WTC11 (cell line): Measurements from ENCODE around the gene AIFM2. TPM values are rescaled to one million over a fixed set of nuclear protein-coding genes. Genes with fewer than 3 reads are reported as not detected.

ENCODE experiments used
- ATAC-seq: fragments of 200-7000 bp; cut with Tn5 transposase; 2 replicates; pipeline ENCODE4 v1.10.0; 2021; ENCODE audit warnings: mild to moderate bottlenecking, moderate library complexity
- CTCF ChIA-PET: fragments of 300-600 bp; sonication (Branson Sonifier 250); formaldehyde crosslinking; loops from one replicate; lab custom pipeline; 2021; ENCODE audit warnings: antibody characterized with exemption; lab: Charles Lee
- POLR2A ChIA-PET: fragments of 350-600 bp; sonication (Branson Sonifier 250); formaldehyde crosslinking; loops from one replicate; lab custom pipeline; 2021; ENCODE audit warnings: antibody characterized with exemption; lab: Charles Lee
- DNase-seq: peaks from one replicate; pipeline ENCODE4 v3.0.0; 2021; ENCODE audit warnings: low spot score
- H3K27ac Mint-ChIP-seq: 2 replicates; pipeline ENCODE4 v1.8.0; 2021; ENCODE audit warnings: mixed read lengths
- H3K27me3 Mint-ChIP-seq: 2 replicates; pipeline ENCODE4 v1.8.0; 2021; ENCODE audit warnings: low read depth, mild to moderate bottlenecking, moderate library complexity, mixed read lengths
- H3K36me3 Mint-ChIP-seq: 2 replicates; pipeline ENCODE4 v1.8.0; 2021; ENCODE audit warnings: mixed read lengths
- H3K4me1 Mint-ChIP-seq: 2 replicates; pipeline ENCODE4 v1.8.0; 2022; ENCODE audit warnings: mixed read lengths
- H3K4me3 Mint-ChIP-seq: 2 replicates; pipeline ENCODE4 v1.8.0; 2021; ENCODE audit warnings: mild to moderate bottlenecking, moderate library complexity, mixed read lengths
- H3K9me3 Mint-ChIP-seq: 2 replicates; pipeline ENCODE4 v1.8.0; 2021; ENCODE audit warnings: mixed read lengths
- ARID4B ChIP-seq: sonication (generic); formaldehyde crosslinking; IDR thresholded peaks from 2 replicates; pipeline ENCODE4 v1.8.0; 2023; ENCODE audit warnings: missing genetic modification reagents, mild to moderate bottlenecking, borderline replicate concordance
- ATF3 ChIP-seq: sonication (generic); formaldehyde crosslinking; conservative IDR thresholded peaks from 2 replicates; pipeline ENCODE4 v1.8.1; 2022; ENCODE audit warnings: mild to moderate bottlenecking, missing genetic modification reagents
- E2F5 ChIP-seq: sonication (generic); formaldehyde crosslinking; IDR thresholded peaks from 2 replicates; pipeline ENCODE4 v1.8.1; 2022; ENCODE audit warnings: mild to moderate bottlenecking, moderate library complexity, missing genetic modification reagents
- ESRRA ChIP-seq: sonication (generic); formaldehyde crosslinking; IDR thresholded peaks from 2 replicates; pipeline ENCODE4 v1.8.1; 2022; ENCODE audit warnings: mild to moderate bottlenecking, missing genetic modification reagents, borderline replicate concordance
- FOXK1 ChIP-seq: sonication (generic); formaldehyde crosslinking; IDR thresholded peaks from 2 replicates; pipeline ENCODE4 v1.8.0; 2022; ENCODE audit warnings: mild to moderate bottlenecking, moderate library complexity, missing genetic modification reagents
- GRHL2 ChIP-seq: fragments of 250-450 bp; sonication (Bioruptor Pico); IDR thresholded peaks from 2 replicates; pipeline ENCODE4 v1.8.0; 2022; ENCODE audit warnings: mild to moderate bottlenecking, moderate library complexity; ENCODE audit not compliant: insufficient replicate concordance, severe bottlenecking
- HMGA2 ChIP-seq: fragments of 250-450 bp; sonication (Bioruptor Pico); IDR thresholded peaks from 2 replicates; pipeline ENCODE4 v1.4.0; 2021; ENCODE audit warnings: mild to moderate bottlenecking, moderate library complexity
- MYBL2 ChIP-seq: sonication (generic); formaldehyde crosslinking; IDR thresholded peaks from 2 replicates; pipeline ENCODE4 v1.8.1; 2023; ENCODE audit warnings: mild to moderate bottlenecking, moderate library complexity, missing genetic modification reagents
- NFE2L1 ChIP-seq: sonication (generic); formaldehyde crosslinking; IDR thresholded peaks from 2 replicates; pipeline ENCODE4 v1.8.1; 2023; ENCODE audit warnings: missing genetic modification reagents
- NFYB ChIP-seq: sonication (generic); formaldehyde crosslinking; conservative IDR thresholded peaks from 2 replicates; pipeline ENCODE4 v1.8.0; 2022; ENCODE audit warnings: low read depth, missing genetic modification reagents
- NR3C1 ChIP-seq: sonication (generic); formaldehyde crosslinking; conservative IDR thresholded peaks from 2 replicates; pipeline ENCODE4 v1.8.1; 2023; ENCODE audit warnings: low read depth, mild to moderate bottlenecking, missing genetic modification reagents
- RORB ChIP-seq: fragments of 250-450 bp; sonication (Bioruptor Pico); IDR thresholded peaks from 2 replicates; pipeline ENCODE4 v1.9.0; 2021; ENCODE audit warnings: mild to moderate bottlenecking
- SMAD3 ChIP-seq: sonication (generic); formaldehyde crosslinking; IDR thresholded peaks from 2 replicates; pipeline ENCODE4 v1.8.0; 2022; ENCODE audit warnings: missing genetic modification reagents, mild to moderate bottlenecking, borderline replicate concordance
- TP53 ChIP-seq: sonication (generic); formaldehyde crosslinking; IDR thresholded peaks from 2 replicates; pipeline ENCODE4 v1.8.1; 2023; ENCODE audit warnings: mild to moderate bottlenecking, missing genetic modification reagents
- ZBTB21 ChIP-seq: sonication (generic); formaldehyde crosslinking; IDR thresholded peaks from 2 replicates; pipeline ENCODE4 v1.8.1; 2023; ENCODE audit warnings: mild to moderate bottlenecking, missing genetic modification reagents, borderline replicate concordance
- ZNF121 ChIP-seq: sonication (generic); formaldehyde crosslinking; IDR thresholded peaks from 2 replicates; pipeline ENCODE4 v1.8.0; 2023; ENCODE audit warnings: missing genetic modification reagents
- ZNF263 ChIP-seq: sonication (generic); formaldehyde crosslinking; IDR thresholded peaks from 2 replicates; pipeline ENCODE4 v1.8.1; 2022; ENCODE audit warnings: low read depth, mild to moderate bottlenecking, moderate library complexity, missing genetic modification reagents
- ZNF396 ChIP-seq: fragments of 250-450 bp; sonication (Bioruptor Pico); IDR thresholded peaks from 2 replicates; pipeline ENCODE4 v1.8.0; 2021; ENCODE audit warnings: mild to moderate bottlenecking, moderate library complexity, borderline replicate concordance
- ZNF423 ChIP-seq: fragments of 250-450 bp; sonication (Bioruptor Pico); IDR thresholded peaks from 2 replicates; pipeline ENCODE4 v2.1.2; 2022; ENCODE audit warnings: mild to moderate bottlenecking, moderate library complexity
- ZNF532 ChIP-seq: fragments of 250-450 bp; sonication (Bioruptor Pico); IDR thresholded peaks from 2 replicates; pipeline ENCODE4 v1.9.0; 2021; ENCODE audit warnings: mild to moderate bottlenecking, borderline replicate concordance
- ZNF671 ChIP-seq: fragments of 250-450 bp; sonication (Bioruptor Pico); IDR thresholded peaks from 2 replicates; pipeline ENCODE4 v1.8.0; 2021; ENCODE audit warnings: mild to moderate bottlenecking
- total RNA-seq: library from RNA; stranded (reverse); gene quantifications from 3 replicates; pipeline ENCODE4 v1.2.3, GENCODE V29; 2021

The AIFM2 gene
- total RNA-seq, 1 experiment from 2014 or later, result 4.4 TPM

- TF ChIP-seq ATF3, result no peak
These were observed 6.6 kb downstream of the AIFM2 start (continued) for GRCh38 chr10:70125918-70126552.

- Mint-ChIP-seq H3K4me1 (peaks cover 6% of the 10 kb centered on the region; the same call in 1 of the 2 replicates), H3K9me3 (peaks cover 3% of the 10 kb centered on the region), H3K27me3 (no peaks in the 10 kb centered on the region), H3K27ac (no peak overlapping the region), H3K36me3 (no peaks in the 10 kb centered on the region; the same call in 1 of the 2 replicates), H3K4me3 (no peak overlapping the region)
- POLR2A ChIA-PET, result no interaction called here
- TF ChIP-seq ZBTB21 (no peak), HMGA2 (CRISPR knock-in tag) (no peak), FOXK1 (CRISPR knock-in tag) (no peak), SMAD3 (CRISPR knock-in tag) (no peak), NFYB (CRISPR knock-in tag) (no peak), GRHL2 (CRISPR knock-in tag) (no peak), E2F5 (CRISPR knock-in tag) (no peak), ZNF263 (CRISPR knock-in tag) (no peak), NR3C1 (CRISPR knock-in tag) (no peak), ZNF423 (no peak), ZNF396 (CRISPR knock-in tag) (no peak), NFE2L1 (CRISPR knock-in tag) (no peak), RORB (no peak), ARID4B (CRISPR knock-in tag) (no peak), ESRRA (CRISPR knock-in tag) (no peak), ATF3 (no peak)
- CTCF ChIA-PET, result interaction anchor here (0.7 to 1.8 kb wide), 2 partner anchors 8 to 254 kb away, joined by 3 to 5 read pairs; no protein-coding TSS in a partner anchor
- ATAC-seq (no peak), DNase-seq (no peak)
These were observed 7.7 kb downstream of the AIFM2 start for GRCh38 chr10:70124918-70125317.

- ATAC-seq (no peak), DNase-seq (no peak)
- no peak overlapping the region for H3K4me3 Mint-ChIP-seq
- peaks cover 6% of the 10 kb centered on the region; the same call in 1 of the 2 replicates for H3K4me1 Mint-ChIP-seq
- H3K36me3 Mint-ChIP-seq, result no peaks in the 10 kb centered on the region; the same call in 1 of the 2 replicates
- peaks cover 3% of the 10 kb centered on the region for H3K9me3 Mint-ChIP-seq
- no peak for TF ChIP-seq NFE2L1 (CRISPR knock-in tag)
- TF ChIP-seq HMGA2 (CRISPR knock-in tag), result no peak
- TF ChIP-seq MYBL2, result no peak
- TF ChIP-seq ZNF671 (CRISPR knock-in tag), result no peak
- TF ChIP-seq ZNF121 (CRISPR knock-in tag), result no peak
- TF ChIP-seq ZNF532 (CRISPR knock-in tag), result no peak
- no peak for TF ChIP-seq TP53 (CRISPR knock-in tag)
- no peaks in the 10 kb centered on the region for H3K27me3 Mint-ChIP-seq
- H3K27ac Mint-ChIP-seq, result no peak overlapping the region
- ChIA-PET POLR2A (no interaction called here), CTCF (no interaction called here)
These were observed 8.2 kb downstream of the AIFM2 start for GRCh38 chr10:70124415-70124814.
